Panc1 (cell line): ENCODE results near the gene DDX41.

Source experiments
- CTCF ChIP-seq: fragments of 450-650 bp; IDR thresholded peaks from 2 replicates; pipeline ENCODE4 v1.5.1; 2017; ENCODE audit warnings: mild to moderate bottlenecking
- POLR2AphosphoS5 ChIP-seq: IDR thresholded peaks from 2 replicates; pipeline ENCODE4 v1.6.1; 2012; ENCODE audit warnings: mild to moderate bottlenecking, low read depth, low read length, moderate library complexity
- REST ChIP-seq, 2 experiments: IDR thresholded peaks; 2 replicates each; pipeline ENCODE4 v1.6.1; 2011 to 2012; ENCODE audit warnings: low read depth in 2 of 2, control low read depth in 1 of 2, low read length in 1 of 2, mild to moderate bottlenecking in 1 of 2, moderate library complexity in 1 of 2; ENCODE audit not compliant: insufficient read depth in 1 of 2
- SIN3A ChIP-seq: IDR thresholded peaks from 2 replicates; pipeline ENCODE4 v1.6.1; 2012; ENCODE audit warnings: low read depth, mild to moderate bottlenecking, low read length, moderate library complexity, borderline replicate concordance; ENCODE audit not compliant: insufficient read depth
- TCF7L2 ChIP-seq: IDR thresholded peaks from 2 replicates; pipeline ENCODE4 v1.6.1; 2011; ENCODE audit warnings: mild to moderate bottlenecking, low read depth, low read length, inconsistent platforms

DNA sequence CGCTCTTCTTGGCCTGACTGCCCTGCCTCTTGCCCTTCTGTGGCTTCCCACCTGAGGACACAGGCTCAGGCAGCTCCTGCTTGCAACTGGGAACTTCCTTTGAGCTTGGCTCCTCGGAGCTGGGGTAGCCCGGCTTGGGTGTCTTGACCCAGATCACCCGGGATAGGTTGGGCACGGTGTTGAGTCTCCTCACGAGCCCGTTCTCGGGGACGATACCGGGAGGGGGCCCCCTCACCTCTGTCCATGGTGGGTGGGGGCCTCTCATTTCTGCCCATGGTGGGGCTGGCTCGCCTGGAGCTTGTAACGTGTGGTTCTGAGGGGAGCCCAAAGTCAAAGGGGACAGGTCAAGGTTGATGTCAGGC lies 7.8 kb upstream of the DDX41 start:
- TF ChIP-seq CTCF (no peak), POLR2AphosphoS5 (no peak), TCF7L2 (no peak), REST (IDR thresholded peaks at IDR 0.05; ENCODE audit: insufficient read depth in 1 of 2, low read depth in 2 of 2, low read length in 1 of 2) (no peak), SIN3A (no peak)
